HepG2 (cell line): ENCODE measurements around the gene SGSM1. TPM values are rescaled to one million over a fixed set of nuclear protein-coding genes. Genes with fewer than 3 reads are reported as not detected.

ENCODE experiments used
- ARNT ChIP-seq: fragments of 450-650 bp; IDR thresholded peaks from 2 replicates; pipeline ENCODE4 v1.6.1; 2017
- E2F5 ChIP-seq: sonication (generic); formaldehyde crosslinking; conservative IDR thresholded peaks from 2 replicates; pipeline ENCODE4 v1.4.0; 2020; ENCODE audit warnings: missing genetic modification reagents
- HNRNPLL ChIP-seq: fragments of 200-400 bp; formaldehyde crosslinking; IDR thresholded peaks from 2 replicates; pipeline ENCODE4 v1.6.1; 2017; ENCODE audit warnings: mild to moderate bottlenecking, low read depth, low read length; ENCODE audit not compliant: poor library complexity, severe bottlenecking
- KLF15 ChIP-seq: sonication (generic); formaldehyde crosslinking; IDR thresholded peaks from 2 replicates; pipeline ENCODE4 v1.8.1; 2023; ENCODE audit warnings: borderline replicate concordance, mild to moderate bottlenecking, inconsistent platforms, missing genetic modification reagents, mixed read lengths
- KLF16 ChIP-seq, 2 experiments: sonication (generic) in 1 of 2; formaldehyde crosslinking in 1 of 2; IDR thresholded peaks; 2 replicates each; pipeline versions ENCODE4 v1.6.1 to v1.8.0; 2016 to 2023; ENCODE audit warnings: missing genetic modification reagents in 2 of 2, missing compliant biosample characterization in 1 of 2
- PRMT3 ChIP-seq: sonication (generic); formaldehyde crosslinking; IDR thresholded peaks from 2 replicates; pipeline ENCODE4 v1.8.1; 2022; ENCODE audit warnings: low read depth, mild to moderate bottlenecking, moderate library complexity, missing genetic modification reagents, borderline replicate concordance
- RBAK ChIP-seq: sonication (generic); formaldehyde crosslinking; IDR thresholded peaks from 2 replicates; pipeline ENCODE4 v1.5.1; 2020; ENCODE audit warnings: mild to moderate bottlenecking, missing genetic modification reagents
- SMAD9 ChIP-seq: sonication (generic); formaldehyde crosslinking; IDR thresholded peaks from 2 replicates; pipeline ENCODE4 v1.5.1; 2020; ENCODE audit warnings: mild to moderate bottlenecking, missing genetic modification reagents
- ZNF253 ChIP-seq: sonication (generic); formaldehyde crosslinking; IDR thresholded peaks from 2 replicates; pipeline ENCODE4 v1.8.0; 2022; ENCODE audit warnings: mild to moderate bottlenecking, missing genetic modification reagents, borderline replicate concordance
- ZNF33B ChIP-seq: sonication (generic); formaldehyde crosslinking; IDR thresholded peaks from 2 replicates; pipeline ENCODE4 v1.5.1; 2020; ENCODE audit warnings: mild to moderate bottlenecking, missing genetic modification reagents
- ZNF550 ChIP-seq: sonication (generic); formaldehyde crosslinking; IDR thresholded peaks from 2 replicates; pipeline ENCODE4 v1.4.0; 2020; ENCODE audit warnings: mild to moderate bottlenecking, missing genetic modification reagents, borderline replicate concordance
- ZNF564 ChIP-seq: sonication (generic); formaldehyde crosslinking; IDR thresholded peaks from 2 replicates; pipeline ENCODE4 v1.8.1; 2023; ENCODE audit warnings: mild to moderate bottlenecking, missing genetic modification reagents
- ZSCAN30 ChIP-seq: sonication (generic); formaldehyde crosslinking; IDR thresholded peaks from 2 replicates; pipeline ENCODE4 v1.5.0; 2020; ENCODE audit warnings: mild to moderate bottlenecking, missing genetic modification reagents
- polyA plus RNA-seq, 8 experiments: library from polyadenylated mRNA; depleted of rRNA in 3 of 8; stranded (reverse) in 7 of 8; unstranded in 1 of 8; fragments of >200 nt; fragmentation: Illumina TruSeq in 4 of 8; extraction: Trizol in 4 of 8; gene quantifications; 2 replicates each; pipeline versions ENCODE4 v1.2.1 to v1.2.3, GENCODE V29; 2011 to 2016; ENCODE audit warnings: low read depth in 4 of 8, missing spikeins in 1 of 8, mixed read lengths in 1 of 8; ENCODE audit not compliant: insufficient read depth in 1 of 8
- total RNA-seq, 5 experiments: library from RNA; depleted of rRNA; stranded (reverse); fragments of >200 nt; fragmentation: Illumina TruSeq; extraction: Trizol; gene quantifications; 2 replicates each; pipeline ENCODE4 v1.2.3, GENCODE V29; 2016; ENCODE audit warnings: low read depth in 1 of 5
- TF ChIP-seq, protein P1 (sequence below): sonication (generic); formaldehyde crosslinking; IDR thresholded peaks from 2 replicates; pipeline ENCODE4 v1.4.0; 2020; ENCODE audit warnings: missing genetic modification reagents, borderline replicate concordance

The SGSM1 gene
- total and polyA plus RNA-seq, 2 of the 13 experiments (the other 11 are each of a cell fraction or from before 2014, with no cell fraction given) = 0.07 TPM; not detected in 1

- TF ChIP-seq ZSCAN30 (CRISPR knock-in tag) (no peak), KLF16 (CRISPR knock-in tag; IDR thresholded peaks at IDR 0.05) (no peak), HNRNPLL (no peak), ARNT (no peak), ZNF253 (no peak), RBAK (CRISPR knock-in tag) (no peak), ZNF550 (CRISPR knock-in tag) (no peak), SMAD9 (no peak), ZNF564 (CRISPR knock-in tag) (no peak), KLF15 (no peak), ZNF33B (no peak), E2F5 (CRISPR knock-in tag) (no peak), PRMT3 (CRISPR knock-in tag) (no peak)
- TF ChIP-seq, protein P1, sequence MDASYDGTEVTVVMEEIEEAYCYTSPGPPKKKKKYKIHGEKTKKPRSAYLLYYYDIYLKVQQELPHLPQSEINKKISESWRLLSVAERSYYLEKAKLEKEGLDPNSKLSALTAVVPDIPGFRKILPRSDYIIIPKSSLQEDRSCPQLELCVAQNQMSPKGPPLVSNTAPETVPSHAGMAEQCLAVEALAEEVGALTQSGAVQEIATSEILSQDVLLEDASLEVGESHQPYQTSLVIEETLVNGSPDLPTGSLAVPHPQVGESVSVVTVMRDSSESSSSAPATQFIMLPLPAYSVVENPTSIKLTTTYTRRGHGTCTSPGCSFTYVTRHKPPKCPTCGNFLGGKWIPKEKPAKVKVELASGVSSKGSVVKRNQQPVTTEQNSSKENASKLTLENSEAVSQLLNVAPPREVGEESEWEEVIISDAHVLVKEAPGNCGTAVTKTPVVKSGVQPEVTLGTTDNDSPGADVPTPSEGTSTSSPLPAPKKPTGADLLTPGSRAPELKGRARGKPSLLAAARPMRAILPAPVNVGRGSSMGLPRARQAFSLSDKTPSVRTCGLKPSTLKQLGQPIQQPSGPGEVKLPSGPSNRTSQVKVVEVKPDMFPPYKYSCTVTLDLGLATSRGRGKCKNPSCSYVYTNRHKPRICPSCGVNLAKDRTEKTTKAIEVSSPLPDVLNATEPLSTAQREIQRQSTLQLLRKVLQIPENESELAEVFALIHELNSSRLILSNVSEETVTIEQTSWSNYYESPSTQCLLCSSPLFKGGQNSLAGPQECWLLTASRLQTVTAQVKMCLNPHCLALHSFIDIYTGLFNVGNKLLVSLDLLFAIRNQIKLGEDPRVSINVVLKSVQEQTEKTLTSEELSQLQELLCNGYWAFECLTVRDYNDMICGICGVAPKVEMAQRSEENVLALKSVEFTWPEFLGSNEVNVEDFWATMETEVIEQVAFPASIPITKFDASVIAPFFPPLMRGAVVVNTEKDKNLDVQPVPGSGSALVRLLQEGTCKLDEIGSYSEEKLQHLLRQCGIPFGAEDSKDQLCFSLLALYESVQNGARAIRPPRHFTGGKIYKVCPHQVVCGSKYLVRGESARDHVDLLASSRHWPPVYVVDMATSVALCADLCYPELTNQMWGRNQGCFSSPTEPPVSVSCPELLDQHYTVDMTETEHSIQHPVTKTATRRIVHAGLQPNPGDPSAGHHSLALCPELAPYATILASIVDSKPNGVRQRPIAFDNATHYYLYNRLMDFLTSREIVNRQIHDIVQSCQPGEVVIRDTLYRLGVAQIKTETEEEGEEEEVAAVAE (CRISPR knock-in tag) = no peak
Measured at GRCh38 chr22:24824915-24825314, 18.9 kb downstream of the SGSM1 start (continued).
